T-helper 1 cell treated with Interleukin-12 subunit alpha and Interleukin-12 subunit beta and Interleukin-4 antibody, amounts not matched to agents 30 μg/mL and 1 μg/mL, for 36 hours (primary cell): Measurements from ENCODE around the gene SERINC2.
"Not testable (repeated sequence)": the region's sequence is repeated elsewhere in the genome, so short reads cannot be mapped to it uniquely, and the experiment has no call there.

Experiments
- H3K27ac Mint-ChIP-seq: one replicate; pipeline ENCODE4 v1.8.0; 2021; ENCODE audit warnings: mild to moderate bottlenecking, mixed read lengths
- H3K27me3 Mint-ChIP-seq: one replicate; pipeline ENCODE4 v1.8.0; 2021; ENCODE audit warnings: low read depth, mixed read lengths
- H3K36me3 Mint-ChIP-seq: one replicate; pipeline ENCODE4 v1.8.0; 2021; ENCODE audit warnings: low read depth, mixed read lengths
- H3K4me1 Mint-ChIP-seq: one replicate; pipeline ENCODE4 v1.8.0; 2021; ENCODE audit warnings: low read depth, mixed read lengths
- H3K4me3 Mint-ChIP-seq: one replicate; pipeline ENCODE4 v1.8.0; 2021; ENCODE audit warnings: mild to moderate bottlenecking, moderate library complexity, mixed read lengths
- H3K9me3 Mint-ChIP-seq: one replicate; pipeline ENCODE4 v1.8.0; 2021; ENCODE audit warnings: mixed read lengths

Gene SERINC2

DNA sequence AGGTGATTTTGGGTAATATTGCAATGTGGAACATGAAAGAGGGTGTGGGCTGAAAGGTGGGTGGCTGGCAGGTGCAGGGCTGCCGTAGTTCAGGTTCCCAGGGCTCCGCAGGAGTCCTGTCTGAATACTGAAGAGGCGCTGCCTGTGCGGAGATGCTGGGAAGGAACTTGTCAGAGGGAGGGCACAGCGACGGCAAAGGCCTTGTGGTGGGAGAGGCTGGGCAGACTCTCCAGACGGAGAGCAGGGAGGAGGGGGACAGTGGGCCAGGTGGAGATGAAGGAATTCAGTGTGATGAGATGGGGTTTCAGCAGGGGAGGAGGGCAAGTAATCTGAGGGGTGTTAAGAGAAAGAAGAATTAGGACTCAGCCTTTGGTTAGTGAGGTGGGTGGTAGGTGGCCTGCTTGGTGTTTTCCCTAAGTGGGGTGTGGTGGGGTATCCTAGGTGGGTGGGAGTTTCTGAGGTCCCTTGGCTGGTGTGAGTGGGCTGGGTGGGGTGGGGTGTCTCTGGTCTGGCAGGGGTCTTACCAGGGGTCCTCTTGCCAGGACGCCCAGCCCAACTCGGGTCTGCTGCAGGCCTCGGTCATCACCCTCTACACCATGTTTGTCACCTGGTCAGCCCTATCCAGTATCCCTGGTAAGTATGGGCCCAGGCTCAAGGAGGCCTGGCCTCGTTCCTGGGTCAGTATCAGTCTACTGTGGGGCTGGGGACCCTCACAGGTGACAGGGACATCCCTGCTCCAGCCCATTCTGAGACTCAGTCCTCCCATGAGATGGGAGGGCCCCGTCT, 15.6 kb downstream of the SERINC2 start:
- no peak overlapping the region for H3K27ac Mint-ChIP-seq
- H3K4me1 Mint-ChIP-seq: no peaks in the 10 kb centered on the region
- H3K9me3 Mint-ChIP-seq: no peaks in the 10 kb centered on the region
- H3K4me3 Mint-ChIP-seq: no peak overlapping the region
- peaks cover 7% of the 10 kb centered on the region for H3K27me3 Mint-ChIP-seq
- H3K36me3 Mint-ChIP-seq: no peaks in the 10 kb centered on the region

DNA sequence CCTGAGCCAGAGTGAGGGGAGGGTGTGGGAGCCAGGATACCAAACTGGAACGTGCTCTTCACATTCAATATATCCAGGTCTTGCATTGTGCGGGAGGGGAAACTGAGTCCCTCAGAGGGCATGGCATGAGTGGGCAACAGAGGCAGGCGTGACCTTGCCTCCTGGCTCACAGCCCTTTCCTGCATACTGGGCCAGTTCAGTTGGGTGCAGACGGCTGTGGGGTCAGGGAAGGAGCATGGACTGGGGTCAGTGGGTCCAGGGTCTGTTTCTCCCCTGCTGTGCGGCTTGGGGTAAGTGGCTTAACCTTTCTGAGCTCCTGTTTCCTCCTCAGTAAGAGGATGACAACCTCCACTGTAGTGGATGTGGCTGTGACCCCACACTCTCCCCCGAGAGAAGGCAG, 16.6 kb downstream of the SERINC2 start:
- H3K27me3 Mint-ChIP-seq: no peaks in the 10 kb centered on the region
- no peaks in the 10 kb centered on the region for H3K36me3 Mint-ChIP-seq
- H3K4me1 Mint-ChIP-seq: no peaks in the 10 kb centered on the region
- no peak overlapping the region for H3K4me3 Mint-ChIP-seq
- H3K9me3 Mint-ChIP-seq: no peaks in the 10 kb centered on the region
- H3K27ac Mint-ChIP-seq: no peak overlapping the region

DNA sequence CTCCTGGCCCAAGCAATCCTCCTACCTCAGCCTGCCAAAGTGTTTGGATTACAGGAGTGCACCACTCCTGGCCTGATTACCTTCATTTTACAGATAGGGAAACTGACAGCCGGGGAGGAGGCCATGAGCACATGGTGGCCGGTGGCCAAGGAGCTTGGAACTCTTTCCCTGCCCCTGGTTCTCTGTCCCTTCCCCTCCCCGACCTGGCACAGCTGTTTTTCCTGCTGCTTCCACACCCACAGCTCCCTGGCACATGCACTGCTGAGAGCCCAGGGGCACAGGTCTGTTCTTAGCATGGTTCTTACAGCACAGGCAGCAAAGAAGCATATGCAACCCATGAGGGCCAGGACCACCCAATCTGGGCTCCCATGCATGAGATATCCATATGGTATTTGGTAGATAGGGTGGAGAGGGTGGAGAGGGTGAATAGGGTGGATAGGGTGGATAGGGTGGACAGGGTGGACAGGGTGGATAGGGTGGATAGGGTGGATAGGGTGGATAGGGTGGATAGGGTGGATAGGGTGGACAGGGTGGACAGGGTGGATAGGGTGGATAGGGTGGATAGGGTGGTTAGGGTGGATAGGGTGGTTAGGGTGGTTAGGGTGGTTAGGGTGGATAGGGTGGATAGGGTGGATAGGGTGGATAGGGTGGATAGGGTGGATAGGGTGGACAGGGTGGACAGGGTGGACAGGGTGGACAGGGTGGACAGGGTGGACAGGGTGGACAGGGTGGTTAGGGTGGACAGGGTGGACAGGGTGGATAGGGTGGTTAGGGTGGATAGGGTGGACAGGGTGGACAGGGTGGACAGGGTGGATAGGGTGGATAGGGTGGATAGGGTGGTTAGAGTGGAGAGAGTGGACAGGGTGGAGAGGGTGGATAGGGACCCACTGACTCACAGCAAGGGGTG, 18.6 kb downstream of the SERINC2 start:
- not testable (repeated sequence) for H3K4me3 Mint-ChIP-seq, H3K27ac Mint-ChIP-seq, H3K4me1 Mint-ChIP-seq, H3K9me3 Mint-ChIP-seq, H3K36me3 Mint-ChIP-seq, H3K27me3 Mint-ChIP-seq

DNA sequence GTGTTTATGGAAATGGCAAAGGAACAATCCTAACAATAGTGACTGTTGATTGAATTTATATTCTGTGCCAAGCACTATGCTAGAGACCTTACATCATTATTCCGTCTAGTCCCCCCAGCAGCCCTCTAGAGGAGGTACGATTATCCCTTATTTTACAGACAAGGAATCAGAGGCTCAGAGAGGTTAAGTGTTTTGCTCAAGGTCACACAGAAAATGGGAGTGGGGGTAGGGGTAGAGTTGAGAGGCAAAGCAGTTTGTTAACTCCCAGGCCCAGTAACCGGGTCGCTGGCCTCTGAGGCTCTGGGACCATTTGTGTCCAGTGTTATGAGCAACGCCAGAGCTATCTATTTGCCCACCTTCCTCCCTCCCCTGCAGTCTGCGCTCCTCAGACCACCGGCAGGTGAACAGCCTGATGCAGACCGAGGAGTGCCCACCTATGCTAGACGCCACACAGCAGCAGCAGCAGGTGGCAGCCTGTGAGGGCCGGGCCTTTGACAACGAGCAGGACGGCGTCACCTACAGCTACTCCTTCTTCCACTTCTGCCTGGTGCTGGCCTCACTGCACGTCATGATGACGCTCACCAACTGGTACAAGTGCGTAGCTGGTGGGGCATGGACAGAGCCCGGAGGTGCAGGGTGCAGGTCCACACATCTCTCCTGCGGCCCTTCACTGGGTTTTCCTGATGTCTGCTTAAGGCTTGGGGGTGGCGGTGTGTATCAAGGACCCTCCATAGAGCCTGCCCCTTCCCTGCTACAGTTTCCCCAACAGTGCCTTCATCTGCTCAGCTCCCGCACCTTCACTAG, 19.8 kb downstream of the SERINC2 start:
- no peaks in the 10 kb centered on the region for H3K36me3 Mint-ChIP-seq
- H3K27ac Mint-ChIP-seq: no peak overlapping the region
- no peaks in the 10 kb centered on the region for H3K9me3 Mint-ChIP-seq
- no peak overlapping the region for H3K4me3 Mint-ChIP-seq
- H3K27me3 Mint-ChIP-seq: no peaks in the 10 kb centered on the region
- H3K4me1 Mint-ChIP-seq: no peaks in the 10 kb centered on the region

DNA sequence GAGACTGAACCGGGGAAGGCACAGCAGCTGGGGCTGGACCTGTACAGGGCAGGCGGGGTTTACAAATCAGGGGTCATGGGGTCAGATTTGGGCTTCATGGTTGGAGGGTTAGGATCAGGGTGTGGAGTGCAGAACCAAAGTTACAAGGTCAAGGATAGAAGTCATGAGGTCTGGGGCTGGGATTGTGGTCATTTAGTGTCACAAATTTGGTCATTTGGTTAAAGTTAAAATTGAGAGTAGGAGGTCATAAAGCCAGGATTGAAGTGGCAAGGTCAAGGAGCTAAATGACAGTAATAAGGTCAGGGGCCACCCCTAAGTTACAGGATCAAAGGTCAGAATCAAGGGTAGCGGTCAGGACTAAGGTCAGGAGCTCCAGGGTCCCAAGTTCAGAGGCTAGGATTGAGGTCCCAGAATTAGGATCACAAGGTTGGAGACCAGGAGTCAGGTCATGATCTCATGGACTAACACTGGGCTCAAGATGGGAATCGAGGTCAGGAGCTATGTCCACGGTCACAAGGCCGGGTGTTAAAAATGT, 20.4 kb downstream of the SERINC2 start:
- H3K27me3 Mint-ChIP-seq: no peaks in the 10 kb centered on the region
- no peaks in the 10 kb centered on the region for H3K9me3 Mint-ChIP-seq
- H3K4me3 Mint-ChIP-seq: no peak overlapping the region
- no peaks in the 10 kb centered on the region for H3K4me1 Mint-ChIP-seq
- H3K27ac Mint-ChIP-seq: no peak overlapping the region
- no peaks in the 10 kb centered on the region for H3K36me3 Mint-ChIP-seq

DNA sequence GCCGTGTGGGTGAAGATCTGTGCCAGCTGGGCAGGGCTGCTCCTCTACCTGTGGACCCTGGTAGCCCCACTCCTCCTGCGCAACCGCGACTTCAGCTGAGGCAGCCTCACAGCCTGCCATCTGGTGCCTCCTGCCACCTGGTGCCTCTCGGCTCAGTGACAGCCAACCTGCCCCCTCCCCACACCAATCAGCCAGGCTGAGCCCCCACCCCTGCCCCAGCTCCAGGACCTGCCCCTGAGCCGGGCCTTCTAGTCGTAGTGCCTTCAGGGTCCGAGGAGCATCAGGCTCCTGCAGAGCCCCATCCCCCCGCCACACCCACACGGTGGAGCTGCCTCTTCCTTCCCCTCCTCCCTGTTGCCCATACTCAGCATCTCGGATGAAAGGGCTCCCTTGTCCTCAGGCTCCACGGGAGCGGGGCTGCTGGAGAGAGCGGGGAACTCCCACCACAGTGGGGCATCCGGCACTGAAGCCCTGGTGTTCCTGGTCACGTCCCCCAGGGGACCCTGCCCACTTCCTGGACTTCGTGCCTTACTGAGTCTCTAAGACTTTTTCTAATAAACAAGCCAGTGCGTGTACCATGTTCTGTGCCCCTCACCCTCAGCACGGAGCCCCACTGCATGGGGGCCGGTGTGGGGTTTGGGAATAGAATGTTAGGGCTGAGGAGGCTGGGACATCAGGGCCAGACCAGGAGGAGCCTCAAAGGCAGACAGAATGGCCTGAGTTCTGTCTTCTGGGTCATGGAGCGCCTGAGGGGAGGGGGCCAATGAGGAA, 21.3 kb downstream of the SERINC2 start:
- Mint-ChIP-seq H3K27ac (no peak overlapping the region), H3K27me3 (no peaks in the 10 kb centered on the region)

DNA sequence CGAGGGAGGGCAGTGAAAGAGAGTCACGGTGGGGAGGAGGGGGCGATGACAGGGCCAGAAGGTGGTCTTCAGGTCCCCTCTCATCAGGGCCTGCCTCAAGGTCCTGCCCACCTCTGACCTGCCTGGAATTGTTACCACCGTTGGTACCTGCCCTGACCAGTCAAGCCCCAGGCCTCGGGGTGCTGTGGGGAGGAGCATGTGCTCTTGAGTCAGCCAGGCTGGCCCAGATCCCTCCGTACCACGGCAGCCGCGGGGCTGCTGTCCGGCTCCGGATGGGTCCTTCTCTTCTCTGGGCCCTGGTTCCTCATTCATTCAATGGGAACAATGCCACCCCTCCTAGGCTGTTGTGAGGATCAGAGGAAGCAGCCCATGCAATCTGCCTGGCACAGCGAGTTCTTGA, 22.0 kb downstream of the SERINC2 start:
- Mint-ChIP-seq H3K9me3 (no peaks in the 10 kb centered on the region), H3K27me3 (no peaks in the 10 kb centered on the region), H3K4me3 (no peak overlapping the region), H3K4me1 (no peaks in the 10 kb centered on the region), H3K27ac (no peak overlapping the region), H3K36me3 (no peaks in the 10 kb centered on the region)

More for the DNA sequence above, 21.3 kb downstream of the SERINC2 start:
- Mint-ChIP-seq H3K4me3 (no peak overlapping the region), H3K36me3 (no peaks in the 10 kb centered on the region), H3K9me3 (no peaks in the 10 kb centered on the region), H3K4me1 (no peaks in the 10 kb centered on the region)

DNA sequence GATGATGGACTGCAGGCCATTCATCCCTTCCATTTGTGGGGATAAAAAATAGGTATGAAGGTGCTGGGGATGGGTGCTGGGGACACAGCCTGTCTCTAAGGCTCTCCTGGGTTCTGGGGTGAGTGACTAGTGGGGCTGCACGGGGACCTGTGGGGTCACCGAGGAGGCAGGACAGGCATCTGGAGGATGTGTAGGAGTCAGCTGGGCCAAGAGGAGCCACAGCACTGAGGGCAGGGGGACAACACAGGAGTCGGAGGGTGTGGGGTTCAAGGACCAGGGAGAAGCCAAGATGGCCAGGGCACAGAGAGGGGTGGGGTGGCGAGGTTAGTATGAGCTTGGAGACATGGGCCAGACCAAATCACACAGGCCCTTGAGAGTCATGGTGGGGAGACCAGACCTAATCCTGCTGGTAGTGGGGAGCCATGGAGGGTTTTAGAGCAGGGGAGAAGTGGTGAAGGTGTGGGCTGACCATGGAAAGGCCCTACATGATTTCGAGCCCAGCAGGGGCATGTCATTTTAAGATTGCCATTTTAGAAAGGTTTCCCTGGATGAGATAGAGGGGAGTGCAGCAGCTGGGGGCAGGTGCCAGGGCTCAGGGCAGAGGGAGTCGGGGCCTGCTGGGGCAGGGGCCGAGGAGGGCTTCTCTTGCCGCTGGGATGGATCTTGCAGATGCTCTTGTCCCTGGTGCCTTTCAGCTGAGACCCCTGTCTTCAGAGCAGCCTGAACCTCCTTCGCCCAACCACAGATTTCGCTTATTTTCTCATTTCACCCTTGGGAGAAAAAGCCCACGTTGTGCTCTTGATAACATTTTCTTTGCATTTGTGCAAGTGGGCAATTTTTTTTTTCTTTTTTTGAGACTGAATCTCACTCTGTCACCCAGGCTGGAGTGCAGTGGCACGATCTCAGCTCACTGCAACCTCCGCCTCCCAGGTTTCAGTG, 22.7 kb downstream of the SERINC2 start:
- H3K27ac Mint-ChIP-seq: no peak overlapping the region

DNA sequence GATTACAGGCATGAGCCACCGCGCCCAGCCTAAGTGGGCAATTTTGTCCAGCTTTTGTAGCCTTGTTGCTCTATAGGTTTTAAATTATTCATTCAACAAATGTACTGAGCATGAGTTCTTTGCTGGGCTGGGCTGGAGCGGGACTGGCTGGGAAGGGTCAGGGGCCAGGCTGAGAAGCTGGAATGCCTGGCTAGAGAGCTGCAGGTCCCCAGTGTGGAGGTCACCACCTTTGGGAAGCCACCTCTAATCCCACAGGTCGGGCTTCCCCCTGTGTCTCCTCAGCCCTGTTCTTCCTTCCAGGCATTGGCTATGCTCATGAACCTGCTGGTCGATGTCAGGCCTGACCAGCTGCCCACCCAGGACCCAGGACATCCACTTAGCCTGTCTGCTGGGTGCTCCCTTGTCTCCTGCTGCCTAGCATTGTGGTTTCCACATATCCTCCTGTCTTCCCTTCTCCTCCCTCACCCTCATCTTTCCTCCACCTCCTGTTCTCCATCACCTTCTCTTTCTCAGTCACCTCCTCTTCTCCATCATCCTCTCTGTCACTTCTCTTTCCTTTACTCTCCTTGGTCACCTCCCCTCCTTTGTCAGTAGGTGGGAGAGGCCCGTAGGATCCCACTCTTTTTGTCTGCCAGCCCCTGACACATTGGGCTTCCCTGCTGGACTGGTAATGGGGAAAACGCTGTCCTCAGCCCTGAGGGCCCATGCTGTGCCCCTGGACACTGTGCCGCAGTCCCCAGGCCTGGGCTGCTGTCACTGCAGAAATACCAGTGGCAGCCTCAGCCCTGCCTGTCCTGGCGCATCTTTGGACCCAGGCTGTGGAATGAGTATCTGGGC, 23.8 kb downstream of the SERINC2 start:
- no peaks in the 10 kb centered on the region for H3K36me3 Mint-ChIP-seq
- no peak overlapping the region for H3K4me3 Mint-ChIP-seq
- no peaks in the 10 kb centered on the region for H3K4me1 Mint-ChIP-seq
- no peak overlapping the region for H3K27ac Mint-ChIP-seq
- no peaks in the 10 kb centered on the region for H3K9me3 Mint-ChIP-seq
- H3K27me3 Mint-ChIP-seq: no peaks in the 10 kb centered on the region

More for the DNA sequence above, 22.7 kb downstream of the SERINC2 start:
- H3K4me3 Mint-ChIP-seq: no peak overlapping the region
- H3K4me1 Mint-ChIP-seq: no peaks in the 10 kb centered on the region
- H3K27me3 Mint-ChIP-seq: no peaks in the 10 kb centered on the region
- H3K36me3 Mint-ChIP-seq: no peaks in the 10 kb centered on the region
- H3K9me3 Mint-ChIP-seq: no peaks in the 10 kb centered on the region

DNA sequence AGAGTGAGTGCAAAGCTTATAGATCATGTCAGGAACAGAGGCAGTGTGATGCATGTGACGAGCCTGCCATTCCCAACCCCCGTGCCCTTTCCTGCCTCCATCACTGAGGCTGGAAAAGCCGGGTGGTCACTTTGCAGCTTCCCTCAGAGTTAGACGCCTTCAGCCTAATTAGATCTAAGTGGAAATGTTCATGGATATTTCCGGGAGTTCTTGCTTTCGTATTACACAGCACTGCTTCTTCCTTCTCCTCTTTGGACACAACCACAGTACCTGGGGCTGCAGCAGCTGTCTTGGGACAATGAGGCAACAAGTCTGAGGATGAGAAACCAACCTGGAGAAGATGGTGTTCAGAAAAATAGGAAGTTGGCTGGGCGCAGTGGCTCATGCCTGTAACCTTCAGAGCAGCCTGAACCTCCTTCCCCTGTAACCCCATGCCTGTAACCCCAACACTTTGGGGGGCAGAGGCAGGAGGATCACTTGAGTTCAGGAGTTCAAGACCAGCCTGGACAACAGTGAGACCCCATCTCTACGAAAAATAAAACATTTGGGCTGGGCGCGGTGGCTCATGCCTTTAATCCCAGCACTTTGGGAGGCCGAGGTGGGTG, 24.5 kb downstream of the SERINC2 start:
- no peaks in the 10 kb centered on the region for H3K36me3 Mint-ChIP-seq
- no peaks in the 10 kb centered on the region for H3K9me3 Mint-ChIP-seq
- H3K27ac Mint-ChIP-seq: no peak overlapping the region
- no peaks in the 10 kb centered on the region for H3K4me1 Mint-ChIP-seq
- no peaks in the 10 kb centered on the region for H3K27me3 Mint-ChIP-seq
- no peak overlapping the region for H3K4me3 Mint-ChIP-seq

DNA sequence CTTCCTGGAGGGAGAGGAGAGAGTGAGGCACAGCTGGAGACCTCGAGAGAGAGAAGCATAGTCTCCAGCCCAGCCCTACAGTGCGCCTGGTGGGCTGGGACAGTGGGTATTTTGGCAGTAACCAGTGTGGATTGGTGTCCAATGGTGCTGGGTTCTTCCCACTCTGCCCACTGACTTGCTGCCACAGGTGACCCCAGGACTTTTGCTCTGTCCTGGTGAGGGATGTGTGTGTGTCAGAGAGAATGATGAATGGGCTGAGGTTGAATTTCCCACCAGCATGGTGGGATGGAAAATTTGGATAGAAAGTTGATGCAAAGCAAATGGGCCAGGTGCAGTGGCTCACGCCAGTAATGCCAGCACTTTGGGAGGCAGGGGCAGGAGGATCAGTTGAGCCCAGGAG, 26.3 kb downstream of the SERINC2 start:
- H3K27ac Mint-ChIP-seq: no peak overlapping the region
- no peaks in the 10 kb centered on the region for H3K4me1 Mint-ChIP-seq
- H3K27me3 Mint-ChIP-seq: no peaks in the 10 kb centered on the region

DNA sequence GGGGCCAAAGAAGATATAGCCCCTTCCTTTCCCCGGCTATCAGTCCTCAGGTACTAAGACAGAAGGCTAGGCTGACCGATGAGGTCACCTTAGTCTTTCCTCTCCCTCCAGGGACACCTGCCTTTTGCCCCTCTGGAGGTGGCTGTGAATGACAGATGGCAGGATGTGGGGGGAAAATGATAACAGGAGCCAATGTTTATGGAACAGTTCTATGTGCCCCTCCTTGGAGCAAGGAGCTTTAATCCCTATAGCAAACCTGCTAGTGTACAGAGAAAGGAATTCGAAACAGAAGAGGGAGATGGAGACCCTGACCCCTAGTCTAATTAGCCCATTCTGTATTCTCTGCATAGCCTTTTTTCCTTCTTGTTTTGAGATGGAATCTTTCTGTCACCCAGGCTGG, 28.1 kb downstream of the SERINC2 start:
- Mint-ChIP-seq H3K36me3 (no peaks in the 10 kb centered on the region), H3K9me3 (no peaks in the 10 kb centered on the region), H3K27me3 (no peaks in the 10 kb centered on the region), H3K4me1 (no peaks in the 10 kb centered on the region), H3K27ac (no peak overlapping the region), H3K4me3 (no peak overlapping the region)

More for the DNA sequence above, 26.3 kb downstream of the SERINC2 start:
- no peaks in the 10 kb centered on the region for H3K36me3 Mint-ChIP-seq
- H3K9me3 Mint-ChIP-seq: no peaks in the 10 kb centered on the region
- H3K4me3 Mint-ChIP-seq: no peak overlapping the region
